HG03521 (cell line): Measurements from ENCODE around the gene RGS13.

Experiments used
- ATAC-seq: cut with Tn5 transposase; IDR thresholded peaks from one replicate; pipeline ENCODE4 v1.9.1; 2021; ENCODE audit warnings: mild to moderate bottlenecking, moderate library complexity; ENCODE audit not compliant: unreplicated experiment

Gene RGS13

DNA sequence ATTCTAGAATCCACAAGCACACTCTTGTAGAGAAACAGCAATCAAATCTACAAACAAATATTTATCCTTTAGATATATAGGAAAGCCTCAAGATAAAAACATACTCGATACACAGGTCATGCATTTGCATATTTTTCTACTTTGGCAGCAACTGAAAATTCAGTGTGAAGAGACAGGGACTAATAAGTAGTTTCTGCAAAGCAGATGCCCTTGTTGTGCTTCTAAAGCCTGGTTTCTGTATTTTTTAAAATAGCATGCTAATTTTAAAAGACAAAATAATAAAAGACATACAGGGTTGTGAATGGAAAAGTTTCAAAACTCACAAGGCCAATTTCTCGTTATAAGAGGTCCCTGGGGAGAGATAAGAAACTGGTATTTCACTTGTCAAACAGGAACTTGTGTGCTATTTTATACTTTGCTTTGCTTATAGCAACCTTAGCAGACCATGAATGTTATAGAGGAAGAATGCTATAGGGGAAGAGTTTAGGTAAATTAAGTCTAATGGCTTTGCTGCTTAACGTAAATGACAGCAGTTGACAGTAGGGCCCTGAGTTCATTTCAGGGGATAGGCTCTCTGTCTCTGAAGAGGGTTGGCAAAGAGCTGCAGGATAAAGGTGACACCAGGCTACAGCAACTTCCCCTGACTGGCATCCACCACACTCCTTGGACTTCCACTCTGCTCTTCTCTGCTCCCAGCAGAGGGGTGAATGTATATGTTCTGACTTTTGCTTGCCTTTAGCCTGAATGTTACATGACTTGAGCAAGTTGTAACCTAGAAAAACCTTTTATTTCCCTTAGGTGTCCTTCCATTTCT, 9.4 kb upstream of the RGS13 start:
- ATAC-seq = peak; percentile 71

DNA sequence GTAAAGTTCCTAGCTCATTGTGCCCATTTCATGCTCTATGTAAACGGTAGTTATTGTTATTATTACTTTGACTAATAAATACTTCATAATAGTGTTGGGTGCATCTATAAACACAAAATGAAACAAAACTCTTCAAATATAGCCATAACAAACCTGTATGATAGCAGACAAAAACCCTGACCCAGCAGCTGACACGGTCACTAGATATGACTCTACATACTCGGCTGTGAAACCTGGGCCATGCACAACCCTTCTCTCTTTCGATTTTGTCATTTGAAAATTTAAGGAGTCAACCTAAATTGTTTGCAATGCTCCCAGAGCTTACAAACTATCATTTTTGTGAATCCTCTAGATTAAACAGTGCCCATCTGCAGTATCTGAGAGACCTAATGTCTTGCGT, 8.0 kb upstream of the RGS13 start:
- ATAC-seq = peak; percentile 57

DNA sequence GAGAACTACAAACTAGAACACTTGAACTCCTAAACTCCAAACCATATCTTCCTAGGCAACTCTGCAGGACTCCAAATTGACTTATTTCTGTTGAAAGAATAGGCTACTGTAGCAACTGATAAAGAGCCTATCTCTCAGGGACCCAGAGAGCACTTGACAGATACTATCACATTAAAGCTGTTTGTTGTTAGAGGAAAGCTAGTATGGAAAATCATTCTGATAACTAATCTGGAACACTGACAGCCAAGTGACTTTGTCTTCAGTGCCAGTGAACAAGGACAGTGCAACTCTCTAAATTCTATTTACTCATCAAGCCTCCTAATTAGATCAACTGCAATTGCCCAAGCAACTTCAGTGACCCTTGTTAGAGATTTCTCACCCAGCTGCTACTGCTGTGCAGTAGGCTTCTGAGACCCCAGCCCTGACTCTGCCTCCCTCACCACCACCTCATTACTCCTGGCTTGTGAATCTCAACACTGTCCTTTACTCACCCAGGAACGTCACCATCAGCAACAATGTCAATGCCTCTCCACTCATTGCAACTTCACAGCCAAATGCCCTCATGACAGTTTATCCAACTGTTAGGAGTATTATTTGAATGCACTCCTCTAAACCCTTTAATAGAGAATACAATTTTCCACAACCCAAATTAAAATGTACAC, 7.4 kb upstream of the RGS13 start:
- ATAC-seq = no peak

DNA sequence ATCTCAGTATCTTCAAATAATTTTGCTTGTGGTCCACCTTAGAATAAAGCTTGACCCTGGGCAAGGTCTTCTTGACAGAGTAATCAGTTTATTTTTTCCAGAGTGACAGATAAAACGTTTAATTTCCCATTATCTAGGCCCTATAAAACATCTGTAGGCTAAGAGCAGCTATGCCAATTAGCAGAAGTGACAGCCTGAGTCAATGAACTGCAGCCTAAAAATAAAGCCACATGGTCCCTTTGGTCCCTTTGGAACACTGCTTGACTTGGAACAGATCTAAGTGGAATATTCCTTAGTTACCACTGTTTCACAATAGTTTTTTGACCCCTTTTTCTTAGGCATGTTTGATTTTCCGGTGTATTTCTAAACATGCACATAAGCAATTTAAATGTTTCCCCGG, 6.3 kb upstream of the RGS13 start:
- ATAC-seq = no peak

DNA sequence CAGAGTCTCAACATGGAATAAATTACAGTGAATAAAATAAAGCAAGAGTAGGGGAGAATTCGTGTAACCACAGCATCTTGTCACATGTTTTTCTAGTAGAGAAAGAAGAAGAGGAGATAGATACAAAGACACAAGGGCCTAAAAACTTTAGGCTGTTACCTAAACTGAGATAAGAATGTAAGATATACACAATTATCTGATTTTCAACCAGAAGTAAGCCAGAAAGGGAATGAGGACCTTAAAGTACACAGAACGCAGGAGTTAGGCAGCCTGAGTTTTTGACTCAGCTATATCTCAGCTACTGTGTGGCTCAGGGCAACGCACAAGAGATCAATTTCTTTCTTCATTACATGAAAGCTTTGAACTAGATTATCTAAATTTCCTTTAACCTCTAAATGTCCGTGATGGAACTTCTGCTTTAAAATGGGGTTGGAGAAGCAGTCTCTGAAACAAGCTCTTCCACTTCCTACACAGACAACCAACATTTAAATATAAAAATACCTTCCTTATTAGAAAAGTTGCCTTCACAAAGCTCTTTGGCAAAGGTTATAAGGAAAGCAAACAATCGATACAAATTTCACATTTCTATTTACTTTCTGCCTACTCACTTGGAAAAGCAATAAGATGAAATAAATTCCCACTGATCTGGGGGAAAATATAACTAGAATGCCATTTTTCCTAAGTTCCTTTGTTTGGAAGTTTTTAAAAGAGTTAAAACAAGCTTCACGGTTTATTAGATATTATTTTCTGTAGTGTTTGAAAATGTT, 5.2 kb upstream of the RGS13 start:
- ATAC-seq = no peak

DNA sequence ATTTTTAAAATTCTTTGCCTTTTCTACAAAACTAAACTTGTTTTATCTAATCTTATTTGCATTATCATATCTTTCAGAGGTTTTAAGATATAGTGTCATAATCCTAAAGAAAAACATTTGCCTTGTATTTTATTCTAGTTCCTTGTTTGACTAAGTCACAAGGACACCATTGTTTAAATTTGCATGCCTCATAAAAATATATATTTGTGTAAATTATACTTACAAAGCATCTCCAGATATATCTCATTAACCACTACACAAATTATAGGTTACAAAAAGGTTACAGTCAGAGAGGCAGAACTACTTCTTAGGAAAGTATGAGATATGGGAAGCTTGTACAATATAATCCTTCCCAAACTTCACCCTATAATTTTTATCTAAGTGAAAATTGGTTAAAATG, 4.2 kb upstream of the RGS13 start:
- no peak for ATAC-seq

DNA sequence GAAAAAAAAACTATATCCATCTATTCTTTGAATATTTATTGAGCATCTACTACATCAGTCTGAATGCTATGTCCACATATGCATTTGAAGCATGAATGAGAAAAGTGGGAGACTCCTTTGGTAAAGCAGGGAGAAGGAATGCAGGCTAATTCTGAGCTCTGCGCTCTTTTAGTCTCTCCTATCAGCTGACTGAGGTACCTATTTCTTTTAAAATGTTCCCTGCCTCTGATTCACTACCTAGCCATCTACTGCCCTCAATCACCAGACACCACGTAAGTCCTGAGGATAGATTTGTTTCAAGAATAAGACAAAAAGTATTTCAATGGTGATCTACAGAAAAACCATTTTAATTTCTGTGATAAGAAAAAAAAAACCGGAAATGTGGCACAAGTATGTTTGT, 3.8 kb upstream of the RGS13 start:
- no peak for ATAC-seq

DNA sequence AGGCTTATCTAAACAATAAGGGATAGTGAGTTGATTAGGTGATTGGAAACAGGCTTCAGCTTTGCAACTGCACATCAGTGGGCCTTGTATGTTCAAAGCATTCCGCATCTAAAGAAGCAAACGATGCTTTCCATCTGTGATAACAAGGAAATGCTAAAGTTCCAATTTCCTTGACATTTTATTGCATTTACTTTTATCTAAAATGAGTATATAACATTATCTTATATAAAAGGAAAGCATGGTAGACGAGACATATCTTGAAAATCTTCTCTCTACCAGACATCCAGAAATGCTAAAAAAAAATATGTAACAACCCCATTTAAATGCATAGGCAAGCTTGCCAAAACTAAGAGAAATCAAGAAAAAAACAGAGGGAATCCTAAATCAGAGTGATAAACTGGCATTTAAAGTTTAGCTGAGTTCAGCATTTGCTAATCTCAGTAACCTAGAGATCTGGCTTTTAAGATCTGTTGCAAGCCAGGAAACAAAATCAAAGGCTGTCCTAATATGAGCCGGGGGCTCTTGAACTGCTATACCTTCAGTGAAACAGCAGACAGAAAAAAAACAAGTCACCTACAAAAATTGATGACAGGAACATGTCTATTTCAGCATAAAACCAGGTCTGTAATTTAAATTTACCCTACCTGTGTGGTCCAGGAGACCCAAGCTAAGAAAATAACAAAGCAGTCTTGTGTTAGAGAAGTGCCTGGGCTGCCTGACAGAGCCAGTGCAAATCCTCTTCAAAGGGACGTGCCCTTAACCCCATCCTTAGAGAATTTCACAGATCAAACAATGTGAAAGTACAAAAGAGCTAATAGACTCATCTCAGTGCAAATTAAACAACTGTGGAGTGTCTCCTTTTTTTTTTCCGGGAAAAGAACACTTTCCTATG, 3.1 kb upstream of the RGS13 start:
- no peak for ATAC-seq

DNA sequence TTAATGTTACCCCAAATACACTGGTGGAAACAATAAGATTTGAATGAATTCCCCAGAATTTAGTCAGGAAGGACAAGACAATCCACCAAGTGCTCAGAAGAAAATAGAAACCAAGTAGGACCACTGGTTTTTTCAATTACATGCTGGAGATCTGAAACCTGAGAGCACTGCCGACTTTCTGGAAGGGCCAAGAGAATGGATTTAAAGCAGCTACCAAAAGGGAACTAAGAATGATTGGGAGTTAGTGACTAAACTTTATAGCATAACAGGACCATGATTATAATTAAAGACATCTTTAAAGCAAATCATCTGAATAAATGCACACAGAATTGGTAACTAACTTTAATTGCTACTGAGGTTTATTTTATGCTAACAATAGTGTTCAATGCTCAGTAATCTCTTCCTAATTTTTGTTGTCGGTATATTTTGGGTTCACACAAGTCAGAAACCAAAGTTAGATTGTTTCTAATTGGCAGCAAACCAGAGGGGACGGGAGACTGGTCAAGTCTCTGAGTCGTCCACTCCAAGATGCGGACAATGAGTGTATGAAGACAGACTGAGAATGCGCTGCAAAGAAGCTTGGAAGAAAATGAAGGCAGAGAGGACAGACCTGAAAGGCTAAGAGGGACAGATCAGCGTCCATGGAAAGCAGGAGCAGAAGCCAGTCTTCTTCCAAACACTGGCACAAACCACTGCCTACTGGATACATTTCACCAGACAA, 2.3 kb upstream of the RGS13 start:
- no peak for ATAC-seq

DNA sequence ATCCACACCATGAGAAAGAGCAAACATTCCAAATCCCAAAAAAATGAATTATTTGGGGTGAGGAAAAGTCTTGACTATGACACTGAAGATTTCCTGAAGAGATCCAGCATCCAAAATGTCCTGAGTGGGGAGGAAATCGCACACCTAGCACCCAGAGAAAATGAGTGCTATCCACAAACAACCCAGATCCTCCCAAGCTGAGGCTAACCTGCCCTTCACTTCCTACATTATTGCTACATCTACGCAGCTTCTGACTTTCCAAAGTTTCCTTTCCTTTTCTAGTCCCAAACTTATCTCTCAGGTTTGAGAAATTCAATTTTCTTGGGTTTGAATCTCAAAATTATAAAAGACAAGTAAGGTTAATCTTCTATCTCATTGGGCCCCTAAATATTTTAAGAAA, 906 bp upstream of the RGS13 start:
- no peak for ATAC-seq

DNA sequence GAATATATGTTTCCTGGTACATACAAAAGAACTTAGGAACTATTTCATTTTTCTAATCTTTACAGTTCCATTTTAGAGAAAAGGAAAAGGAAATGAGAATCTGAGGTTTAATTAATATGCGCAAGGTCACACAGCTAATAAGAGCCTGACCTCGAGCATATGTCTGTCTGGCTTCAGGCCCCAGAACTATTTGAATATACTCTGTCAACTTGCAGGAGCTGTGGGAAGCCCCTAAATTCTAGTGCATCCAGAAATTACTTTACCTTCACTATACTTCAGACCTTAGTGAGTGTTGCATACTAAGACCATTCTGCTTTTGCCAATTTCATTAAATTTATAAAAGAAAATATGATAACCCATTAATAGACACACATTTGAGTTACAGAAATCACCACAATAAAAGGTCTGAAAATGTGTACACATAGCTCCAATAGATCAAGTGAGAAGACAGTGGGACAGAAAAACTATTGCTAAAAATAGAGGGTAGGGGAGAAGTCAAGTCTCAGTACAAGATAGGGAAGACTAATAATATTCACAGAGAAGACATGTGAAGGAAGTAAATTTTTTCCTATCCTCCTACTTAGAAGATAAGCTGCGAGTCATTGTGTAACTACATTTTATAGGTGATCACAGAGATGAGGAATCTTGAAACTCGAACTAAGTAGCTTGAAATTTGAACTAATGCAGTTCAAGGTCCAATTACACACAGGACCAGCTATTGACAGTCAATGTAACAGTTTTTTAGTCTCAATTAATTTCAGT, 3.8 kb downstream of the RGS13 start:
- peak; percentile 45 for ATAC-seq

DNA sequence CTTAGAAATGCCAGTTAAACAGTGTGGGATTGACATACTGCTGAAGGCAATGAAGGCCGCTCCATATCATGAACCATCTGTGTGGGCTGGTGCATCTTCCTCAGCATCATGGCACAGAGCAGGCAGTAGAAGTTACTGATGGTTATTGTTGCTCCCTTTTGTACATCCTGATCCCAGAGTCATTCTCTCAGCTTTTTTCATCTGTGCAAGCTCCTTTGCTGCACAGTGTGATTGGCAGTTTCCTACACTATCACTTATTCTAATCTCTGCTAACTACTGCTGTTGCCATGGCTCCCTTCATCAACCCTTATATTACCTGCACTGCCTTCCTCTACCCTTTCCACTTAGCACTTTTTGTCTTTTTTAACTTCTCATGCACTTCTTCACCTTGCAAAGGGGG, 16.2 kb downstream of the RGS13 start:
- no peak for ATAC-seq

DNA sequence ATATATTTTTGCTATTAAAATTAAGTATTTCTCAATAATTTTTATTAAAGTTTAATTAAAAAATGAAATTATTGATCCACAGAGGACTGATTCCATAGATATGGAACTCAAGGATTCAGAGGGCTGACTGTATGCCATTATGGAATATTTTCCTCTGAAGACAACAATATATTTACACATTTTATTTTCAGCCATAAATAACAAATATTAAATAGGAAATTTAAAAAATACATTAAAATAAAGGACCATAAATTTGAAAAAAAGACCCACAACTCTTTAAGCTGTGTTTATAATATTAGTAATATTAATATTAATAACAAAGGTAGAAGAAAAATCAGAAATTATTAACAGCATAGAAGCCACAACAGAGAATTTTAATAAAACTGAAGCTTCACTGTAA, 18.2 kb downstream of the RGS13 start:
- no peak for ATAC-seq

DNA sequence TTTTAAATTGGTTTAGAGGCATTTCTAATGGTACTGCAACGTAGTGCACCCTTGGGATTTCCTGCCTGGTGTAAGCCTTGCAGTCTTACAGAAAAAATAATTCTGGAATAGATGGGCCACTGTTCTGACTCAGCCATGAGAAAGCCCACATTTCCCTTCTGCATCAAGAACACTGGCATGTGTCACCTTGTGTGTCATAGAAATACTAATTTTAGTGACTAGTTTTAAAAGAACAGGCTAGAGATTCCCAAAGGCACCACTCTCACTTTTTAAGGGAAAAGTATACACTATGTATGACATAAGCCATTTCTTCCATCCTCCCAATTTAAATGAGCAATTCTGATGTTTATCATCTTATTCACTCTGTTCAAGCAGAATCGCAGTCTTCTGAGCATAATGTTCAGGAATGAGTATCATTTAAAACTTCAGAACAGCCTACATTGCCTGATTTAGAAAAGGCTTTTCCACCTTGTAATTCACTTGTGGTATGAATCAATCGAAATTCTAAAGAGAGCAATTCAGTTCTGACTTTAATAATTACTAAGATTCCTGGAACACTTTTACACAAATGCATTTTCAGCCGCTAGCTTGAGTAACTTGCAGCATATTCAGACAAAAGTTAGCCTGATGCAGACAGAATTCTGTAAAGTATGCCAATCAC, 18.8 kb downstream of the RGS13 start:
- ATAC-seq = no peak

DNA sequence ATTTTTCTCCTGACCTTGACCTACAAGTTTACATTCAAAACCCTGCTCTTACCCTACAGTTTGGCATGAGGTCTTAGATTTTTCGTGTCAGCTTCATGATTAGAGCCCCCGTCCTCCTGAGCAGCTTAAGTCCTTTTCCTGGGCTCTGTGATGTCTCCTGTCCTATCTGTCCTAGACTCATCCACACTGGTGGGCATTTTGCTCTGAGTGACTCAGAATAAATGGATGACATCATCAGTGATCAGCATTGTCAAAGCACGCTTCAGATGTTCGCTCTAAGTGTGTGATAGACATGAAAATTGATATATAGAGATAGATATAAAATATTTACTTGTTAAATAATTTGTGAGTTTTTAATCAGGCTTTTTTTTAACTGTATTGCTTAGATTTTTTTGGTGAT, 21.8 kb downstream of the RGS13 start:
- ATAC-seq = no peak

DNA sequence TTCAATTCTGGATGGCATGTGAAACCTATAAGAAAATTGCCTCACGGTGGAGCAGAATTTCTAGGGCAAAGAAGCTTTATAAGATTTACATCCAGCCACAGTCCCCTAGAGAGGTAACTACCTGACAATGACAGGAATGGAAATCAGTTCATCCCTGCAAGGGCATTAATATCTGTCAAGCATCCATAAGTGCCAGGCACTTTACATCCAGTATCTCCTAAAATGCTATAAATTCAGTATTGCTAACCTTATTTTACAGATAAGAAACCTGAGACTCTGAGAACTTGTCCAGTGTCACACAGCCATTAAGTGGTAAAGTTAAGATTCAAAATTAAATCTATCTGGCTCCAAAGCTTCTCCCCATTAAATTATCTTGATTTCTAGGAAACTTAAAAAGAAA, 22.3 kb downstream of the RGS13 start:
- no peak for ATAC-seq

DNA sequence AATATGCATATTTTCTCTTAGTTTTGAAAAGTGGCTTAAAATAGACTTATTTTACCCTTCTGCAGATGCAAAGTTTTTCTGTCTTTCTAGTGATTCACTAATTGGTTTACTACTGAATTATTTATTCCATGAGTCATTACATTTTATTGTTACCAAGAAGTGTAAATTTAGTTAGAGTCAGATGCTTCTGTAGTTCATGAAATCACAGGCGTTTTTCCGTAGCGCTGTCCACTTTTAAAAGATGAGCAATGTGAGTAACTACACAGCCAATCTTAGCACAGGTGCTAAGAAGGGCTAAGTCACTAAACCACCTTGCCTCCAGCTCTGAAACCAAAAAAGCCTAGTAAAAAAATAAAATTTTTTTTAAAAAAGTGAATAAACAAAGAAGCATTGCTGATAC, 24.7 kb downstream of the RGS13 start:
- no peak for ATAC-seq

DNA sequence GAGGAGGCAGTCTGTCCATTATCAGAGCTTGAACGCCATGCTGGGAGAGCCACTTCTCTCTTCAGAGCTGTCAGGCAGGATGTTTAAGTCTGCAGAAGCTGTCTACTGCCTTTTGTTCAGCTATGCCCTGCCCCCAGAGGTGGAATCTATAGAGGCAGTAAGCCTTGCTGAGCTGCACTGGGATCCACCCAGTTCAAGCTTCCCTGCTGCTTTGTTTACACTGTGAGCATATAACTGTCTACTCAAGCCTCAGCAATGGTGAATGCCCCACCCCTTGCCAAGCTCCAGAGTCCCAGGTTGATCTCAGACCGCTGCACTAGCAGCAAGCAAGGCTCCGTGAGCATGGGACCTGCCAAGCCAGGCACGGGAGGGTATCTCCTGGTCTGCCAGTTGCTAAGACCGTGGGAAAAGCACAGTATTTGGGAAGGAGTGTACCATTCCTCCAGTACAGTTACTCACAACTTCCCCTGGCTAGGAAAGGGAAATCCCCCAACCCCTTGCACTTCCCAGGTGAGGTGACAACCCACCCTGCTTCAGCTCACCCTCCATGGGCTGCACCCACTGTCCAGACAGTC, 32.5 kb downstream of the RGS13 start:
- no peak for ATAC-seq

DNA sequence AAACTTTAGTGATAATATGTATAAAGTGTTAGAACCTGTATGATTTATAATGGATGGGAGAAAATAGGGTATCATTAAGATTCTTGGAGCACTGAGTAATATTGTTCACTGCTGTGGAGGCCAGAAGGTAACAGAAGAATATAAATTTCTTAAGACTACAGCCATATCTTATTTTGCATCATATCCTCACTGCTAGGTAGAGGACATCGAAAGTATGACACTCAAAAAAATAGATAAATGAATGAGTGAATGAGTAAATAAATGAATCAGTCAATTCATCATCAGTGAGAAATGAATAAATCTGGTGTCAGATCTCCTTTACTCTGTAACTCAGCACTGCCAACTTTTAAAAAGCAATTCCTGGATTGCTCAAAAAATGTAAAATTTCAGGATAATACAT, 33.2 kb downstream of the RGS13 start:
- no peak for ATAC-seq
